CD14-positive monocyte (primary cell): ENCODE measurements around the gene PIK3C2B. TPM values are rescaled to one million over a fixed set of nuclear protein-coding genes. Genes with fewer than 3 reads are reported as not detected.

Source experiments
- DNase-seq, 3 donors: peaks; one replicate each; pipeline ENCODE4 v3.0.0-alpha.2; 2011 to 2022
- H2AFZ ChIP-seq: 2 replicates; pipeline ENCODE4 v1.6.0; 2012; ENCODE audit warnings: mild to moderate bottlenecking, low read depth, low read length, inconsistent platforms; ENCODE audit not compliant: insufficient read depth, poor library complexity, severe bottlenecking
- H3K27ac ChIP-seq, 2 donors: 1 replicate in 1 of 2; 2 replicates in 1 of 2; pipeline ENCODE4 v1.5.1; 2012 to 2013; ENCODE audit warnings: low read length in 2 of 2, control low read depth in 1 of 2, inconsistent platforms in 1 of 2, low read depth in 1 of 2, mild to moderate bottlenecking in 1 of 2
- H3K27me3 ChIP-seq, 2 donors: one replicate each; pipeline versions ENCODE4 v1.6.0 to v1.6.1; 2011 to 2013; ENCODE audit warnings: low read length in 2 of 2; ENCODE audit not compliant: control insufficient read depth in 2 of 2, insufficient read depth in 2 of 2
- H3K36me3 ChIP-seq, 2 donors: replicated peaks in 1 of 2; 1 replicate in 1 of 2; 2 replicates in 1 of 2; pipeline versions ENCODE4 v1.5.1 to v1.6.1; 2012 to 2013; ENCODE audit warnings: low read length in 2 of 2, control low read depth in 1 of 2, inconsistent platforms in 1 of 2, mild to moderate bottlenecking in 1 of 2; ENCODE audit not compliant: insufficient read depth in 2 of 2, control insufficient read depth in 1 of 2
- H3K4me1 ChIP-seq, 2 donors: 1 replicate in 1 of 2; 2 replicates in 1 of 2; pipeline versions ENCODE4 v1.5.1 to v1.6.1; 2012 to 2013; ENCODE audit warnings: low read length in 2 of 2, control low read depth in 1 of 2, inconsistent platforms in 1 of 2, mild to moderate bottlenecking in 1 of 2, moderate library complexity in 1 of 2; ENCODE audit not compliant: insufficient read depth in 2 of 2, control insufficient read depth in 1 of 2
- H3K4me2 ChIP-seq: replicated peaks from 2 replicates; pipeline ENCODE3; 2012; ENCODE audit warnings: low read length, moderate library complexity, mild to moderate bottlenecking; ENCODE audit not compliant: poor library complexity, severe bottlenecking; ENCODE audit errors: extremely low read depth
- H3K4me3 ChIP-seq, 3 experiments: fragments of 200-600 bp in 1 of 3; sonication (generic) in 1 of 3; replicated peaks in 1 of 3; 1 replicate in 2 of 3; 2 replicates in 1 of 3; pipeline ENCODE4 v1.5.1; 2011 to 2013; ENCODE audit warnings: low read length in 3 of 3, mild to moderate bottlenecking in 3 of 3, control low read depth in 2 of 3, low read depth in 2 of 3, inconsistent platforms in 1 of 3, moderate library complexity in 1 of 3
- H3K79me2 ChIP-seq: 2 replicates; pipeline ENCODE4 v1.6.0; 2012; ENCODE audit warnings: mild to moderate bottlenecking, control low read depth, inconsistent platforms, low read length, moderate library complexity; ENCODE audit not compliant: insufficient read depth
- H3K9ac ChIP-seq: 2 replicates; pipeline ENCODE4 v1.6.0; 2017; ENCODE audit warnings: low read length, mild to moderate bottlenecking; ENCODE audit not compliant: insufficient read depth, poor library complexity, severe bottlenecking
- H3K9me3 ChIP-seq, 2 donors: replicated peaks in 1 of 2; 1 replicate in 1 of 2; 2 replicates in 1 of 2; pipeline versions ENCODE4 v1.5.1 to v1.6.1; 2012 to 2013; ENCODE audit warnings: low read length in 2 of 2, control low read depth in 1 of 2; ENCODE audit not compliant: control insufficient read depth in 1 of 2, insufficient read depth in 1 of 2
- H4K20me1 ChIP-seq: 2 replicates; pipeline ENCODE4 v1.6.0; 2012; ENCODE audit warnings: mild to moderate bottlenecking, low read length, control low read depth, moderate library complexity; ENCODE audit not compliant: insufficient read depth
- H3K27ac Mint-ChIP-seq, 7 donors: one replicate each; pipeline ENCODE4 v1.8.0; 2020; ENCODE audit warnings: mild to moderate bottlenecking in 7 of 7, mixed read lengths in 7 of 7, moderate library complexity in 6 of 7, inconsistent platforms in 2 of 7
- H3K27me3 Mint-ChIP-seq, 3 donors: one replicate each; pipeline ENCODE4 v1.8.0; 2021 to 2022; ENCODE audit warnings: low read depth in 3 of 3, mild to moderate bottlenecking in 3 of 3, mixed read lengths in 3 of 3, moderate library complexity in 3 of 3, inconsistent platforms in 1 of 3
- H3K36me3 Mint-ChIP-seq, 2 donors: one replicate each; pipeline ENCODE4 v1.8.0; 2020; ENCODE audit warnings: mixed read lengths in 2 of 2, inconsistent platforms in 1 of 2, mild to moderate bottlenecking in 1 of 2
- H3K4me1 Mint-ChIP-seq: one replicate; pipeline ENCODE4 v1.8.0; 2020; ENCODE audit warnings: mild to moderate bottlenecking, mixed read lengths
- H3K4me3 Mint-ChIP-seq, 2 donors: one replicate each; pipeline ENCODE4 v1.8.0; 2020; ENCODE audit warnings: mild to moderate bottlenecking in 2 of 2, mixed read lengths in 2 of 2, moderate library complexity in 1 of 2
- H3K9me3 Mint-ChIP-seq, 7 donors: one replicate each; pipeline ENCODE4 v1.8.0; 2020 to 2022; ENCODE audit warnings: mixed read lengths in 7 of 7, mild to moderate bottlenecking in 6 of 7, moderate library complexity in 6 of 7, inconsistent platforms in 2 of 7
- WGBS: methylation state at CpG from one replicate; pipeline ENCODE4 v1.1.5; 2013; ENCODE audit warnings: missing lambda C conversion rate; ENCODE audit not compliant: insufficient coverage; 5-methylcytosine and 5-hydroxymethylcytosine counted together
- intact Hi-C, 2 donors: fragments of 100-400 bp; cut with micrococcal nuclease; formaldehyde crosslinking; loops; one replicate each; pipeline versions ENCODE4 v1.15.0 to v1.15.1; 2023
- polyA plus RNA-seq, 3 donors: library from polyadenylated mRNA; depleted of rRNA in 1 of 3; unstranded in 2 of 3; stranded (reverse) in 1 of 3; fragments of 300-500 nt in 2 of 3; fragments of >200 nt in 1 of 3; fragmentation: Illumina TruSeq in 2 of 3; gene quantifications; 1 replicate in 2 of 3; 2 replicates in 1 of 3; pipeline ENCODE4 v1.2.3, GENCODE V29; 2012 to 2021
- TF ChIP-seq, protein P1 (sequence below): fragments of 200-600 bp; IDR thresholded peaks from one replicate; pipeline ENCODE4 v1.8.0; 2022; ENCODE audit warnings: antibody characterized with exemption, mild to moderate bottlenecking

Gene PIK3C2B
- polyA plus RNA-seq, 3 donors: 0.04 to 1.4 TPM; not detected in 1

DNA sequence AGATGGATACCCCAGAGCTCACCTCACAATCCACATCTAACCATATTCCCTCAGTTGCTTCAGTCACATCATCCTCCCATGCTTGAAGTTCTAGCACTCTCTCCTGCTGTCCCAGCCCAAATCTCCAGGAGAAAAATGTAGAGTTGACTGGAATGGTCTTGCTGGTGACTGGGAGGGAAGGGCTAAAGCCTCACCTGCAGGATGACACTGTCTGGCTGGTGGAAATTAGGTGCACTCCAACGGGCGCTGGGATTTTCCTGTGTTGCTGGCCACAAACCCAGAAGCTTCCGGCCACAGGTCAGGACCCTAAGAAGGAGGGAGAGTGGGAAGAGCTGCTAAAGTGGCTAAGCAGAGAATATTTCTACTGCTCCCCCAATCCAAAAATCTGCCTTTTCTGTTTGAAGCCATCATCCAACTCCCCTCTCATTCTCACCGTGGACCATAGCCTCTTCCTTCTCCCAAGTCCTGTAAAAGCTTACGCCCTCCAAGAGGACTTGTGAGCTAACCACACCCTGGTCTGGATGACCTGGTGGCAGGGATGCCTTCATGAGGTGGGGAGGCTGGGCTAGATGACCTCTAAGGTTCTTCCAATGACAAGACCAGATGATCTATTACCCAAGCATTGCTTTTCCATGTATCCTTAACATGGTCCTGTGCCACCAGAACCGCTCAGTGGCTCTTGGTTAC lies 45.5 kb downstream of the PIK3C2B start:
- H3K4me2 ChIP-seq: no peak overlapping the region
- H3K27me3 ChIP-seq: no peaks in the 10 kb centered on the region
- peaks cover 5 to 7% of the 10 kb centered on the region in 2 donors for H3K4me1 ChIP-seq
- H3K79me2 ChIP-seq: no peaks in the 10 kb centered on the region
- DNase-seq: no peak
- Mint-ChIP-seq H3K9me3 (no peaks in the 10 kb centered on the region), H3K4me3 (no peak overlapping the region), H3K27me3 (peaks cover 0 to 5% (median 0%) of the 10 kb centered on the region in 3 donors), H3K27ac (peak overlapping the region in 3 of 7 donors; percentile 6 to 63 (median 10)), H3K4me1 (peaks cover 14% of the 10 kb centered on the region), H3K36me3 (peaks cover 12 to 14% of the 10 kb centered on the region in 2 donors)
- no peak overlapping the region for H3K9ac ChIP-seq
- H3K9me3 ChIP-seq: no peaks in the 10 kb centered on the region
- TF ChIP-seq, protein P1, sequence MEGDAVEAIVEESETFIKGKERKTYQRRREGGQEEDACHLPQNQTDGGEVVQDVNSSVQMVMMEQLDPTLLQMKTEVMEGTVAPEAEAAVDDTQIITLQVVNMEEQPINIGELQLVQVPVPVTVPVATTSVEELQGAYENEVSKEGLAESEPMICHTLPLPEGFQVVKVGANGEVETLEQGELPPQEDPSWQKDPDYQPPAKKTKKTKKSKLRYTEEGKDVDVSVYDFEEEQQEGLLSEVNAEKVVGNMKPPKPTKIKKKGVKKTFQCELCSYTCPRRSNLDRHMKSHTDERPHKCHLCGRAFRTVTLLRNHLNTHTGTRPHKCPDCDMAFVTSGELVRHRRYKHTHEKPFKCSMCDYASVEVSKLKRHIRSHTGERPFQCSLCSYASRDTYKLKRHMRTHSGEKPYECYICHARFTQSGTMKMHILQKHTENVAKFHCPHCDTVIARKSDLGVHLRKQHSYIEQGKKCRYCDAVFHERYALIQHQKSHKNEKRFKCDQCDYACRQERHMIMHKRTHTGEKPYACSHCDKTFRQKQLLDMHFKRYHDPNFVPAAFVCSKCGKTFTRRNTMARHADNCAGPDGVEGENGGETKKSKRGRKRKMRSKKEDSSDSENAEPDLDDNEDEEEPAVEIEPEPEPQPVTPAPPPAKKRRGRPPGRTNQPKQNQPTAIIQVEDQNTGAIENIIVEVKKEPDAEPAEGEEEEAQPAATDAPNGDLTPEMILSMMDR: no peak
- WGBS: 77% methylated on average over 3 of the region's 6 CpGs
- H3K27ac ChIP-seq: no peak overlapping the region
- H2AFZ ChIP-seq: no peak overlapping the region
- intact Hi-C loops: loop anchor here in 1 of 2 donors (5.0 kb wide), 1 partner anchor 53 kb away; no protein-coding TSS in a partner anchor
- no peak overlapping the region for H3K4me3 ChIP-seq
- no peaks in the 10 kb centered on the region for H3K36me3 ChIP-seq
- H4K20me1 ChIP-seq: no peaks in the 10 kb centered on the region

- WGBS: 56% methylated on average over 2 of the region's 7 CpGs
- no peaks in the 10 kb centered on the region for H3K27me3 ChIP-seq
- peak in 1 of 3 donors; percentile 27 for DNase-seq
Measured at GRCh38 chr1:204448344-204448964, 46.2 kb downstream of the PIK3C2B start.

More at GRCh38 chr1:204448344-204448964, 46.2 kb downstream of the PIK3C2B start:
- no peak overlapping the region for H3K4me2 ChIP-seq
- intact Hi-C loops: loop anchor here in 1 of 2 donors (5.0 kb wide), 1 partner anchor 54 kb away; no protein-coding TSS in a partner anchor
- Mint-ChIP-seq H3K4me1 (peaks cover 14% of the 10 kb centered on the region), H3K4me3 (no peak overlapping the region), H3K27ac (peak overlapping the region in 1 of 7 donors; percentile 63), H3K27me3 (peaks cover 0 to 5% (median 0%) of the 10 kb centered on the region in 3 donors), H3K9me3 (no peaks in the 10 kb centered on the region), H3K36me3 (peaks cover 18 to 19% of the 10 kb centered on the region in 2 donors)
- no peak overlapping the region for H3K27ac ChIP-seq
- peaks cover 5 to 7% of the 10 kb centered on the region in 2 donors for H3K4me1 ChIP-seq
- no peaks in the 10 kb centered on the region for H3K9me3 ChIP-seq
- no peaks in the 10 kb centered on the region for H4K20me1 ChIP-seq
- peaks cover 0 to 6% of the 10 kb centered on the region in 2 donors for H3K36me3 ChIP-seq
- H3K79me2 ChIP-seq: no peaks in the 10 kb centered on the region
- no peak overlapping the region for H3K9ac ChIP-seq
- no peak overlapping the region for H3K4me3 ChIP-seq
- H2AFZ ChIP-seq: no peak overlapping the region
- TF ChIP-seq, protein P1: no peak
